Measurements from ENCODE around the gene OTOL1.

The OTOL1 gene

GRCh38 chr3:161548301-161548700 is 51.7 kb downstream of the OTOL1 start:
- no peak for DNase-seq

GRCh38 chr3:161549261-161549660 is 52.7 kb downstream of the OTOL1 start:
- no peak for DNase-seq

- DNase-seq, result no peak
Observed at GRCh38 chr3:161550491-161551195, 54.0 kb downstream of the OTOL1 start.

- DNase-seq, result no peak
Observed at GRCh38 chr3:161551697-161552096, 55.1 kb downstream of the OTOL1 start.

GRCh38 chr3:161552984-161553560 is 56.5 kb downstream of the OTOL1 start:
- no peak for DNase-seq

All from stimulated activated CD8-positive, alpha-beta memory T cell treated with anti-CD3 and anti-CD28 coated beads, Interleukin-4, amount 100 ng/mL, for 48 hours (primary cell).